GM12891 (cell line): ENCODE data around the gene ROGDI.

Experiments used
- PAX5 ChIP-seq: IDR thresholded peaks from 2 replicates; pipeline ENCODE4 v1.6.1; 2011; ENCODE audit warnings: low read length, moderate library complexity, mild to moderate bottlenecking; ENCODE audit not compliant: insufficient read depth, severe bottlenecking
- POLR2A ChIP-seq: IDR thresholded peaks from 2 replicates; pipeline ENCODE4 v1.6.1; 2011; ENCODE audit warnings: low read depth, low read length, control low read depth
- POLR2AphosphoS5 ChIP-seq: IDR thresholded peaks from 2 replicates; pipeline ENCODE4 v1.6.1; 2011; ENCODE audit warnings: low read depth, low read length, control low read depth
- TAF1 ChIP-seq: IDR thresholded peaks from 2 replicates; pipeline ENCODE4 v1.6.1; 2011; ENCODE audit warnings: low read depth, low read length, control low read depth

DNA sequence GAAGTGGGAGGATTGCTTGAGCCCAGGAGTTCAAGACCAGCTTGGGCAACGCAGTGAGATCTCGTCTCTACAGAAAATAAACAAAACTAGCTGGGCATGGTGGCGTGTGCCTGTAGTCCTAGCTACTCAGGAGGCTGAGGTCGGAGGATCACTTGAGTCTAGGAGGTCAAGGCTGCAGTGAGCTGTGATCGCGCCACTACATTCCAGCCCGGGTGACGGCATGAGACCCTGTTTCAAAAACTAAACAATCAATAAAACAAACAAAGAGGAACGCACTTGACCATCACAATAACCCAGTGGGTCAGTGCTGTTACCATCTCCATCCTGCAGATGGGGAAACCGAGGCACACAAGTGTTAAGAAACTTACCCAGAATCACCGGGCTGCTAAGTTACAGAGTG lies 49.2 kb downstream of the ROGDI start:
- TF ChIP-seq POLR2A (no peak), PAX5 (no peak), POLR2AphosphoS5 (no peak), TAF1 (no peak)
